A673 (cell line): ENCODE data around the gene PCDHGA2. TPM values are rescaled to one million over a fixed set of nuclear protein-coding genes. Genes with fewer than 3 reads are reported as not detected.
A peak's percentile ranks its signal among the peaks of the same experiment; 100 is the strongest.
"Not testable (repeated sequence)": the region's sequence is repeated elsewhere in the genome, so short reads cannot be mapped to it uniquely, and the experiment has no call there.

ENCODE experiments used
- BruUV-seq: library from RNA; stranded (reverse); fragments of 400-500 nt; replicated peaks from 2 replicates; lab custom pipeline; 2021; lab: Mats Ljungman, UMichigan
- CTCF ChIA-PET: fragments of 300-600 bp; sonication (Branson Sonifier 250); formaldehyde crosslinking; loops from one replicate; lab custom pipeline; 2022; ENCODE audit warnings: antibody characterized with exemption; lab: Charles Lee
- POLR2A ChIA-PET: fragments of 300-600 bp; sonication (Branson Sonifier 250); formaldehyde crosslinking; loops from one replicate; lab custom pipeline; 2022; ENCODE audit warnings: antibody characterized with exemption; ENCODE audit not compliant: low non-redundant PET; lab: Charles Lee
- DNase-seq: peaks from one replicate; pipeline ENCODE4 v3.0.0-alpha.2; 2015; ENCODE audit warnings: low spot score
- H3K27ac ChIP-seq: fragments of 200-600 bp; sonication (generic); 2 replicates; pipeline ENCODE4 v1.5.1; 2016; ENCODE audit warnings: mixed run types, low read depth, mild to moderate bottlenecking, mixed read lengths, antibody characterized with exemption, low read length; ENCODE audit not compliant: poor library complexity, severe bottlenecking
- H3K27me3 ChIP-seq: fragments of 200-600 bp; sonication (generic); replicated peaks from 2 replicates; pipeline ENCODE4 v1.6.1; 2017; ENCODE audit warnings: mixed run types, low read depth, mild to moderate bottlenecking, mixed read lengths, antibody characterized with exemption, low read length; ENCODE audit not compliant: insufficient read depth, poor library complexity
- H3K36me3 ChIP-seq: fragments of 200-600 bp; sonication (generic); 2 replicates; pipeline ENCODE4 v1.6.1; 2016; ENCODE audit warnings: mixed run types, mild to moderate bottlenecking, mixed read lengths, antibody characterized with exemption, low read length; ENCODE audit not compliant: insufficient read depth, poor library complexity, severe bottlenecking
- H3K4me1 ChIP-seq: fragments of 200-600 bp; sonication (generic); 2 replicates; pipeline ENCODE4 v1.6.1; 2017; ENCODE audit warnings: mixed run types, mild to moderate bottlenecking, mixed read lengths, antibody characterized with exemption, low read length; ENCODE audit not compliant: insufficient read depth, poor library complexity, severe bottlenecking
- H3K4me3 ChIP-seq: fragments of 200-600 bp; sonication (generic); 2 replicates; pipeline ENCODE4 v1.5.1; 2016; ENCODE audit warnings: low read depth, mixed run types, mild to moderate bottlenecking, mixed read lengths, low read length; ENCODE audit not compliant: poor library complexity, severe bottlenecking
- H3K9me3 ChIP-seq: fragments of 200-600 bp; sonication (generic); 2 replicates; pipeline ENCODE4 v1.6.1; 2016; ENCODE audit warnings: mixed run types, low read depth, mild to moderate bottlenecking, mixed read lengths, antibody characterized with exemption, low read length; ENCODE audit not compliant: poor library complexity, severe bottlenecking
- CTCF ChIP-seq: fragments of 300-800, 200-600 bp; sonication (generic); conservative IDR thresholded peaks from 2 replicates; pipeline ENCODE4 v1.5.1; 2017; ENCODE audit warnings: low read depth, mild to moderate bottlenecking, antibody characterized with exemption, low read length, moderate library complexity, mixed read lengths
- EZH2 ChIP-seq: fragments of 200-600 bp; sonication (generic); IDR thresholded peaks from 2 replicates; pipeline ENCODE4 v1.6.1; 2017; ENCODE audit warnings: borderline replicate concordance, low read depth, mild to moderate bottlenecking, mixed read lengths, antibody characterized with exemption, low read length; ENCODE audit not compliant: poor library complexity, severe bottlenecking
- intact Hi-C: fragments of 100-400 bp; cut with micrococcal nuclease; formaldehyde crosslinking; loops from one replicate; pipeline ENCODE4 v1.10.0; 2022; ENCODE audit not compliant: unreplicated experiment
- total RNA-seq: library from RNA; stranded (reverse); gene quantifications from 2 replicates; pipeline ENCODE4 v1.2.3, GENCODE V29; 2021

Gene PCDHGA2
- total RNA-seq, 1 experiment from 2014 or later, result 1.8 TPM

- ChIA-PET POLR2A (interaction anchor here (0.6 kb wide), 1 partner anchor 37 kb away, joined by 3 read pairs; no protein-coding TSS in a partner anchor), CTCF (no interaction called here)
- Histone ChIP-seq H3K36me3 (no peaks in the 10 kb centered on the region), H3K4me1 (no peaks in the 10 kb centered on the region), H3K4me3 (no peak overlapping the region), H3K9me3 (peaks cover 25% of the 10 kb centered on the region), H3K27ac (no peak overlapping the region), H3K27me3 (no peaks in the 10 kb centered on the region)
- TF ChIP-seq CTCF (no peak), EZH2 (no peak)
- intact Hi-C loops, result no loop called here
- no peak for DNase-seq
- no TSS peak for BruUV-seq
Measured at GRCh38 chr5:141371572-141372475, 33.3 kb downstream of the PCDHGA2 start.

GRCh38 chr5:141373673-141374317 is 35.2 kb downstream of the PCDHGA2 start, which contains the start of gene PCDHGA6:
Gene PCDHGA6, plus strand, starts transcription at chr5:141373891. Its CDS starts 193 bp downstream, at chr5:141374084.
- no peaks in the 10 kb centered on the region for H3K4me1 ChIP-seq
- peak within 1 kb of the TSS; percentile 59 for H3K27ac ChIP-seq
- CTCF ChIA-PET, result interaction anchor here (0.6 to 1.4 kb wide), 5 partner anchors 151 to 194 kb away, joined by 3 to 13 read pairs (median 8); partner anchors contain the start of gene PCDHB14
- intact Hi-C loops, result loop anchor here (1.0 kb wide), 1 partner anchor 188 kb away; no protein-coding TSS in a partner anchor
- no peak for TF ChIP-seq EZH2
- TF ChIP-seq CTCF, result peak; percentile 69
- H3K4me3 ChIP-seq, result peak within 1 kb of the TSS; percentile 51
- POLR2A ChIA-PET, result no interaction called here
- no peaks in the 10 kb centered on the region for H3K36me3 ChIP-seq
- H3K9me3 ChIP-seq, result peaks cover 30% of the 10 kb centered on the region
- H3K27me3 ChIP-seq, result no peaks in the 10 kb centered on the region
- TSS peak; percentile 40 for BruUV-seq
- DNase-seq, result peak; percentile 70

GRCh38 chr5:141374627-141375026 is 36.1 kb downstream of the PCDHGA2 start:
- no peaks in the 10 kb centered on the region for H3K27me3 ChIP-seq
- H3K4me3 ChIP-seq, result peak overlapping the region; percentile 51
- no peak overlapping the region for H3K27ac ChIP-seq
- no peaks in the 10 kb centered on the region for H3K36me3 ChIP-seq
- ChIA-PET CTCF (interaction anchor here (1.0 to 1.4 kb wide), 4 partner anchors 151 to 189 kb away, joined by 5 to 13 read pairs (median 10); partner anchors contain the start of gene PCDHB14), POLR2A (no interaction called here)
- DNase-seq, result no peak
- H3K9me3 ChIP-seq, result peaks cover 33% of the 10 kb centered on the region
- no peaks in the 10 kb centered on the region for H3K4me1 ChIP-seq
- TF ChIP-seq EZH2 (no peak), CTCF (no peak)
- intact Hi-C loops, result no loop called here
- no TSS peak for BruUV-seq

GRCh38 chr5:141375444-141376155 is 37.0 kb downstream of the PCDHGA2 start:
- H3K4me1 ChIP-seq, H3K27me3 ChIP-seq, H3K27ac ChIP-seq, BruUV-seq, intact Hi-C loops, H3K4me3 ChIP-seq, H3K36me3 ChIP-seq, DNase-seq: not testable (repeated sequence)
- CTCF ChIA-PET, result interaction anchor here (0.7 kb wide), 1 partner anchor 134 kb away, joined by 5 read pairs; no protein-coding TSS in a partner anchor
- POLR2A ChIA-PET, result interaction anchor here (0.5 kb wide), 1 partner anchor 217 kb away, joined by 6 read pairs; no protein-coding TSS in a partner anchor
- H3K9me3 ChIP-seq, result peaks cover 35% of the 10 kb centered on the region
